ENCODE measurements around the gene ACTG1.

ACTG1 gene

DNA sequence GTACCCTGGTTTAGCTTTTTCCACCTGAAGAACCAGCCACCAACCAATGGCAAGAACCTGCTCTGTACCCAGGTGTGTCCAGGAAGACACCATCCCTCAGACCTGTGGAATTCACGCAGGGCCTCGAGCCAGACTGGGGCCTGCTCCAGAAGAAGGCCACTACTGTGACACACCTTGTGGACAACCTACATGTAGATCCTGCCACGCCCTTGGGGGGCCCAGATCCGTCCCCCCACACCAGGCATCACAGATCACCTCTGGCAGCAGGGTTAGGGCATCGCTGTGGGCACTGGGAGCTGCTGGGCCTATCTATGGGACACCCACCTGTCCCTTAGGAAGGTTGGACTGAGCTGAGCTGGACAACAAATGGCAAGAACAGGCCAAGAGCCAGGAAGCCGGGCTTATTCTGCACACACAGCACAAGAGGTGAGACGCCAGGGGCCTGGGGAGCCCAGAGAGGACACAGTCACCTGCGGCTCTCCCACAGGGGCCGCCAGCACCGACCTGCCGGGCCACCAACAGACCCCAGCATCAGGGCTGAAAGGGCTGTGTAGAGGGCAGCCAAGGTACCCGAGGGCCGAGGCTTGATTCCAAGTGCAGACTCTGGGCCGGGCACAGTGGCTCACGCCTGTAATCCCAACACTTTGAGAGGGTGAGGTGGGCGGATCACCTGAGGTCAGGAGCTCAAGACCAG, 31.8 kb upstream of the ACTG1 start:
- DNase-seq: no peak

DNA sequence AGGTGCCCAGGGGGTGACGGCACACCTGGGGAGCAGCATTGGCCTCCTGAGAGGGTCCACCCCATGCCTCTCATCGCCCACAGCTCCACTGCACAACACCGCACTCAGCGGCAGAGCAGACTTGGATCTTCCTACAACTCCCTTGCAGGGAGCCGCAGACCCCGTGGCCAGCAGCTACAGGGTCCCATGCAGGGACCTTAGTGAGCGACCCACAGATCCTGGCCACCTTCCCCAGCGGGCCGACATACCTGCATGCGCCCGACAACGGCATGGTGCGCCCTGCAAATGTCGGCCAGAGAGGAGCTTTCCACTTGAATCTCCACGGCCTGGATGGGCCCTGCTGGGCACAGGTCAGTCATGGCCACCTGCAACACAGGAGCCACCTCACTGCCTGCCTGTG, 31.2 kb upstream of the ACTG1 start:
- no peak for DNase-seq

DNA sequence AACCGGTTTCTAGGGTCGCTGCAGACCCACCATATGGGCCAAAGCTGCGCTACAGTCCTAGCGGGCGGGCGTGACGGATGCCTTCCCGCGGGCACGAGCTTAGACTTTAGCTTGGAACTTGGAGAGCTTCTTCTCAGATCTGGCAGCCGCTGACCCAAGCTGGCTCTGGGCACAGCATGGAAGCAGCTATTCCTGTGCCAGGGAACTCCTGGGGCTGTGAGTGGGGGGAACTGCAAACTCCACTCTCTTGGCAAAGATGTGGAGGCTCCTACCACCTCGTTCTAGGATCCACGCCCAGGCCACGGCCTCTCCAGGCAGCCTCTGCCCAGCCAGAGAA, 30.7 kb upstream of the ACTG1 start:
- DNase-seq: no peak

DNA sequence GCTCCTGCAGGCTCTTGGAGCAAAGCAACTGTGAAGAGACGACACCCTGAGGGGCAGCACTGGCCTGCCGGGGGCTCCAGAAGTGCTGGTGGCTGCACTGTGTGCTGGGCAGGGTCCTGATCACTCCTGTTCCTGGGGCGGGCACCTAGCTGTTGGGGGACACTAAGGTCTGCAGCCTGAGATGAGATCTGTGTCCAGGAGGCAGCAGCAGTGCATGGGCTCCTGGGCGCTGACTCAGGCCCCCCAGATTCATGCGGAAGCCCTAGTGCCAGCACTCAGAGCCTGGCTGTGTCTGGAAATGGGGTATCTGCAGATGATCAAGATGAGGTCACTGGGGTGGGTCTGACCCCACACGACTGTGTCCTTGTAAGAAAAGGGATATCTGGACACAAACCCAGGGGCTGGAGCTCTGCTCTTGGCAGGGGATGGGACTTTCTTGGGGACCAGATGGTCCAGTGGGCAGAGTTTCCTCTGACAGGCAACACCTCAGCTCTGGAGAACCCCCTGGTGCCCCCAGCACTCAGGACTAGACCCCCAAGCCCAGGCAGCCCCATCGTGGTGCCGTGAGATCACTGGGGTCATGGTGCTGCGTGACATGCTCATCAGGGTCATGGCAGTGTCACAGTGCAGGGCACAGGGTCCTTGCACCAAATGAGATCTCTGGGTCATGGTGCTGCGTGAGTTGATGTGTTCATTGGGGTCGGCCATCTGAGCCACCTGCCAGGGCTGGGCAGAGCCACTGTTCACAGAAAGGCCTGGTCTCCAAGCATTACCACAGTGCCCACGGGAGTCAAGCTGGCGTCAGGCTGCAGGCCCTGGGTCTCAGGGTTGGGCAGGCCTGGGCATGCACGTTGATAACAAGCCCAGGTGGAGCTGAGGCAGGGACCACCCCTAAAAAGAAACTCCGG, 30.1 kb upstream of the ACTG1 start:
- DNase-seq: no peak

DNA sequence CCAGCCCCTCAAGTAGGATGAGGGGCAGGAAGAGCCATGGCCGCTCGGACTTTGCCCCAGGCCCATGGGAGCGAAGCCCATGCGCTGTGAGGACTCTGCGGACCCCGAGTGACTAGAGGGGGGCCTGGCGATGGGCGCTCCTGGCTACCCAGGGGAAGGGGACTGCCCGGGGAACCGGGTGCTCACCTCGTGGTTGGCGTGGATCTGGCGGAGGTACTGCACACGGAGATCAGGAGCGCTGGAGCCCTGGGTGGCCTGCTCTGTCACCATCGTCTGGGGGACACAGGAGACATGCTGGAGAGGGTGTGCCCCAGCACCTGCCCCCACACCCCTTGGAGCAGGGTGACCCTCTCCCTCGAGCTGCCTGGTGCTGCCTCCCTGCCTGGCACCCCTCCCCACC, 28.5 kb upstream of the ACTG1 start:
- no peak for DNase-seq

DNA sequence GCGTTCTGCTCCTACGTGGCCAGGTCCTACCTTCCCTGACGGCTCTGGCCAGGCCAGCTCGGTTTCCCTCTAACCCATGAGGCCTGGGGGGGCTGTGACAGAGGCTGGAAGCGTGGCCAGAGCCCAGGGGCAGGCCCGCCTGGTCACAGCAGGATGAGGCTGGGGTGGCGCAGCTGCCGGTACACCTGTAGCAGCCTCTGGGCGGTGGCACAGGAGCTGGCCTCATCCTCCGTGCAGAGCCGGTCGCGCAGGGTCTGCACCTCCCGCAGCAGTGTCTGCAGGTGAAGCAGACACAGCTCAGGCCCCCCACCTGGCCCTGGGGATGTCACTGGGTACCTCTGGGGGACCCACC, 28.1 kb upstream of the ACTG1 start:
- DNase-seq: no peak

DNA sequence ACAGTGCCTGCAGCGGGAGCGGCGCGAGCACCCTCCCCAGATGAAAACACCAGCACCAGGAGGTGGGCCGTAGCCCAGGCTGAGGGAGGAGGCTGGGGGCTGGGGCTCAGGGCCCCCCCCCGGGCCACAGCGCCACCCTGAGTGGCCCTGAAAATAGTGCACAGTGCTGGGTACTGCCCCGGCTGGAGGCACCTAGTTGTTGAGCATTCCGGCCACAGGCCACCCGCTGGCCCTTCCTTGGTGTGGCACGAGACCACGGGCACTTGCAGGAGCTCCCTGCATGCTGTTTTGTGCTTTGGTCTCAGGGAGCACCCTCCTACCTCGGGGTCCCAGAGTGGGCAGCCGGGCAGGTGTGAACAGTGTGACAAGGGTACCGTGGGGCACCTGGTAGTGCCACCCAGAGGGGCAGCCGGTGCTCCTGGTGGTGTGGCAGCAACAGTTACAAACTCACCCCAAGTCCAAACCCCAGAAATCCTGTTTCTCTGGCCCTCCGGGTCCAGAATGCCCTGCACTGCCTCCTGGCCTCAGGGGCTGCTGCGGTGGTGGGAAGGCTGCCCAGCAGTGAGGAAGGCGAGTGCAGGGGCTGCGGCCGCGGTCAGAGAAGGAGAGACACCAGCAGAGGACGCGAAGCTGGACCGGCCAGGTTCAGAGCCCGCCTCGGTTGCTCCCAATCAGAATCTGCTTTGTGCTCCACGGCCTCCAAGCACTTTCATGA, 27.5 kb upstream of the ACTG1 start:
- DNase-seq: no peak

DNA sequence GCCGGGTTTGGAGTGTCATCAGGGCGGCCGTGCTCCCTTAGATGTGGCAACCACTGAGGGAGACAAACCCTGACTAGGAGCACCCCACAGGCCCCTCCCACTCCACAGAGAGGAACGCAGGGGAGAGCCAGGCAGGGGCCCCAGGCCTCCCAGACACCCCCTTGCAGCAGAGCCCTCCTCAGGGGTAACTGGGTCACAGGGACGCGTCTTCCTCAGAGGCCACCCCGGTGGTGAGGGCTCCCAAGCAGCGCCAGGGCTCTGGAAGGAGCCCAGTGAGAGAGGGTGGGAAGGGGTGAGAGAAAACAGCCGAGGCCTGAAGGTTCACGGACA, 26.9 kb upstream of the ACTG1 start:
- no peak for DNase-seq

DNA sequence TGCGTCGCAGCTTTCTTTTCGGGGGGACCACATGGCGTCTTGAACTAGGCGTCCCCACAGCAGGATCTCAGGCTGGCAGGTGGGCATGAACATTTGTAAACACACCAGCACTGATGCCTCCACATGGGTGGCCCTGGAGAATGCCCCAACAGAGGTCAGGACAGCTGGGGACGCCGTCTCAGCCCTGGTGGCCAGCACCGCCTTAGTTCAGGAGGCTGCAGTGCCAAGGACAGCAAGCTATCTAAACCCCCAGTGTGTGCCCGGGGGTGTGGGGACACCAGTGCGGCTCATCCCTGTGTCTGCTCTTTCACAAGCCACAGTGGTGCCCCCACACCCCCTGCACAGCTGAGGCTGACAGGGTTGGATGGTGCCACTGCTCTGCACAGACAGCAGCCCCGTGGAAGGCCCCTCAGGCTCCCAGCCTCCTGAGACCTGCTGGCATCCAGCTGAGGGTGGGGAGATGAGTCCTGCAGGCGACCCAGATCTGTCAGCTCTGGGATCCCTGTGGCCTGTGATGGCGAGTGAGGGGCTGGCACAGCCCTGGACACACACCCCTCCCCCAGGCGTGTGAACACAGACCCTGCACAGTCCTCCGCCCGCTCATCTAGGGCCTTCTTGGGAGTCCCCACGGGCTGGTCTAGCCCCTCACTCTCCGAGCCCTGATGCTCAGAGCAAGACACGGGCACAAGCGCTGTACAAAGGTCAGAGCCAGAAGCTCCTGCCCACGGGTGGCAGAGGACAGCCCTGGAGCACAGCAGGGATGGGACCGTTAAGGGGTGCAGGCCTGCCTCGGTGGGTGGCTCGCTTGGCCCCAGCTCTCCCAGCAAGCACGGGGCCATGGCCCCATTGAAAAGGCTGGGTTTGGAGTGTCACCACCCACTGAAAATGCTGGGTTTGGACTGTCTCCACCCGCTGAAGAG, 26.3 kb upstream of the ACTG1 start:
- no peak for DNase-seq

DNA sequence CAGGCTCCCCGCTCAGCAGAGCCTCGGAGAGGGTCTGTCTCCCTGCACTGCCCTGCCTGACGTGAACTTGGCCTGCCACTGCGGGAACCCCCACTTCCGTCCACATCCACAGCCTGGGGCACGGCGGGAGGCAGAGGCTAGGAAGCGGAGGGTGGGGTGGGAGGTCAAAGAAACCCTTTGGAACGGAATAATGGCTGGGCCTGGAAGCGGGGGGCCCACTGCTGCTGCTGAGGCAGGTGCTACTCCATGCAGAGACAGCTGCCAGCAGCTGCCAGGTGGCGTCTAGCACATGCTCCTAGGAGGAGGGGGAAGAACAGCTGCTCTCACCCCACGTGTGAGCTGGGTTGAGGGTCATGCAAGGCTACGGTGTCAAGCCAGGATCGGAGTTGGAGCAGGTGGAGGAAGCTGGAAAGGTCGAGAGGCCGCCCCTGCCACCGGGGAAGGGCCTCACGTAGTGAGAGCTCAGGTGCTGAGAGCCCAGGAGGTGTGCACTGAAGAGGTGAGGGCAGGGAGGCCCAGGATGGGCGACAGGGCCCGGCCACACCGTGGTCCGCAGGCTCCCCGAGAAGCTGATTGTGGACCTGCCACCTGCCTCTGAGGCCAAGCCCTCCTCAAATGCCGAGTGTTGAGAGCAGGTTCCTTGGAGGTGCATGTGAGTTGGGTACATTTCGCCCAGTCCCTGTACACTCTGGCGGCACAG, 25.4 kb upstream of the ACTG1 start:
- DNase-seq: no peak

DNA sequence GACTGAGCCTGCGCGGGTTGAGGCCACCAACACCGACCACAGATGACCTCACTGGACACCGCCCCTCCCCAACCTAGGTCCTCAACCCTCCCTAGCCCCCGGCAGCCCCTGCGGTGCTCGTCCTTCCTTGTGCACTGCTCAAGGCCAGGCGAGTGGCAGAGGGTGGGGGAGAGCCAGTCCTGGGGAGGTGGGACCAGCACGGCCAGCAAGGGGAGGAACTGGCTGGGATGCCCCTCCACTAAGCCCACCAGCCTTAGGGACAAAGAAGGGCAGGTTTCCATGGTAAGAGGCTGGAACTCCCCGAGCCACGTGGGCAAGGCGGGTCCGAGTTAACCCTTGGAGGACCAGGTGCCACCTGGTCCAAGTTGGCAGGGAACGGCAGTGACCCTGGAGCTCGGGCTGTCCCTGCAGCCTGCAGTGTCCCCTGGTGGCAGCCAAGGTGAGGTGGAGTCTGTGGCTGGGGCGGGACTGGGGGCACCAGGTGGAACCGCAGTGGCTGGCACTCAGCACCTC, 24.8 kb upstream of the ACTG1 start:
- DNase-seq: no peak

DNA sequence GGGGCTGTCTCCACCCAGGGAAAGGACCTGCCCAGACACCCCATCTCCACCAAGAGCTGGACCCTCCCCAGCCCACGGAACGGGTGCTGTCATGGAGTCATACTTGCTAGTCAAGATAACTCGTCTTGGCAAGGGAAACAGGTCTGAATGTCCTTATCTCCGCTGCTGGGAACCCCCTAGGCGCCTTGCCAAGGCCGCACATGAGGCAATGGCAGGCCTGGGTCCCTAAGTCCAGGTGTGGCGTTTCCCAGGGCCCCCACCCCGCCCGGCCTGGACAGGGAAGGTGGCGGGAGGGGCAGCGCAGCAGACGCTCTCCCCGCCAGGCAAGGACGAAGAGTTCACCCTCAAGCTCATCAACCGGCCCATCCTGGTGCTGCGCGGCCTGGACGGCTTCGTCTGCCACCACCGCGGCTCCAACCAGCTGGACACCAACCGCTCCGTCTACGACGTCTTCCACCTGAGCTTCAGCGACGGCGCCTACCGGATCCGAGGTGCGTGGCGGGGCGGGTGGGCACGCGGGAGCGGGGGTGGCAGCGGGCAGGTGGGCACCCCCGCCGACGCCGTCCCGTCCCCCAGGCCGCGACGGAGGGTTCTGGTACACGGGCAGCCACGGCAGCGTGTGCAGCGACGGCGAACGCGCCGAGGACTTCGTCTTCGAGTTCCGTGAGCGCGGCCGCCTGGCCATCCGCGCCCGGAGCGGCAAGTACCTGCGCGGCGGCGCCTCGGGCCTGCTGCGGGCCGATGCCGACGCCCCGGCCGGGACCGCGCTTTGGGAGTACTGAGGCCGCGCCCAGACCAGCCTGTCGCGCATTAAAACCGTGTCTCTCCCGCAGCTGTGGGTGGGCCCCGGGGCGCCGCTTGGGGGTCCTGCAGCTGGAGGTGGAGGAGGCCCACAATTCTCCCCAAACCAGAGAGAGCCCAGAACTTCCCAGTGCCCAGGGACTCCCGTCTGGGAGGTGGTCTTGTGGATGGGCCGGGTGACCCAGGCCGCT, 24.0 kb upstream of the ACTG1 start:
- DNase-seq: no peak

DNA sequence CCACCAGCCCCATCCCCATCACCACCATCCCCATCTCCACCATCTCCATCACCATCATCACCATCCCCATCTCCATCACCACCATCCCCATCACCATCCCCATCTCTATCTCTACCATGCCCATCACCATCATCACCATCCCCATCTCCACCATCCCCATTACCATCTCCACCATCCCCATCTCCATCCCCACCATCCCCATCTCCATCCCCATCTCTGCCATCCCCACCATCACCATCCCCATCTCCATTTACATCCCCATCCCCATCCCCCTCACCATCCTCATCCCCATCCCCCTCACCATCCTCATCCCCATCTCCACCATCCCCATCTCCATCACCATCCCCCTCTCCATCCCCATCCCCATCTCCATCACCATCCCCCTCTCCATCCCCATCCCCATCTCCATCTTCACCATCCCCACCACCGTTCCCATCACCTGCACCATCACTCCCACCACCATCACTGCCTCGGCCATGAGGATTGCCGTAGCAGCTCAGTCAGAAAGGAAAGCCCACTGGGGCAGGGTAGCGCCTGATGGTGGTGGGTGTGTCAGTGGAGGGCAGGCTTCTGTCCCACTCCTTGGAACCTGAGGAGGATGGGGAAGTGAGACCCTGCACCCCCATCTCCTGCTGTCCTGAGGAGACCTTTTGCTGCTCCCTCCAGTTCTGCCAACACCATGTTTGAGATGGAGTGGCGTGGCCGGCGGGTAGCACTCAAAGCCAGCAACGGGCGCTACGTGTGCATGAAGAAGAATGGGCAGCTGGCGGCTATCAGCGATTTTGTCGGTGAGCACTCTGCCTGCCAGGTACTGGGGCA, 23.1 kb upstream of the ACTG1 start:
- DNase-seq: no peak

DNA sequence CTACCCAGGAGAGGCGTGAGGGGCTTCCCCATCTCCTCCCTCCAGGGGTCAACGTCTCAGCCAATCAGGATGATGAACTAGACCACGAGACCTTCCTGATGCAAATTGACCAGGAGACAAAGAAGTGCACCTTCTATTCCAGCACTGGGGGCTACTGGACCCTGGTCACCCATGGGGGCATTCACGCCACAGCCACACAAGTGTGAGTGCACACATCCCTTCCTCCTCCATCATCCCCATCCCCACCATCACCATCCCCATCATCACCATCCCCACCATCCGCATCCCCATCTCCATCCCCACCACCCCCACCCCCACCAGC, 22.4 kb upstream of the ACTG1 start:
- DNase-seq: no peak

DNA sequence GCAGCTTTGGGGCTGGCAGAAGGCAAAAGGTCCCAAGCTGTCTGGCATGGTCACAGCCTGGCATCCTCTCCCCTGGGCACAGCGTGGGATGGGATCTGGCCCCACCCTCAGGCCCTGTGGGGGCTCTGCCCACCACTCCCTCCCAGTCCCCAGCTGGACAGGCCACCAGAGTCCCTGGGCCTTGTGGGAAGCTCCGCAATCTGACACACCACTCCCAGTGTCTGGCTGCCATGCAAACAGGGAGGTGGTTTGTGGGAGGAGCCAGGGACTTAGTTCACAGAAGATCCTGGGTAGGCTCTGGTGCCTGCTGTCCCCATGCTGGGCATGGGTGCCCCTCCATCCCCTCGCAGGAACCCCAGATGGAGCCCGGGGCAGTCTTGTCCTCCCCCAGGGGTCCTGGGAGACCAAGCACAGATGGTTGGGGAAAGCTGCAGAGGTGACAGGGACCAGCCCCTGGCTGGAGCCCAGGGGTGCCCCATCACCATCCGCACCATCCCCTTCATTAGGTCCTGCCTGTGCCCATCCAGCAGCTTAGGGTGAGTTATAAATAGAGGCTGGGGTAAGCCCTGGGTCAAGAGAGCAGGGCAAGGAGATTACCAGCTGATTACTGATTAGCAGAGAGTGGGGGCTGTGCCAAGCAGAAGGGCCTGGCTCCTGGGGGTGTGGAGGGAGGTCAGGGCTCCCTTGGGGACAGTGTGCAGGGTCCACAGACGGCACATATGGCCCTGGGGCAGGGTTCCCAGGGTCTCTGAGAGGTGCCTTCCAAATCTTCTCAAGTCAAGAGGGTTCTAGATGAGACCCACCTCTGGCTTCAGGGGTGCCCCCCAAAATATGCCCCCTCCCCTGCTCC, 21.8 kb upstream of the ACTG1 start:
- DNase-seq: no peak

DNA sequence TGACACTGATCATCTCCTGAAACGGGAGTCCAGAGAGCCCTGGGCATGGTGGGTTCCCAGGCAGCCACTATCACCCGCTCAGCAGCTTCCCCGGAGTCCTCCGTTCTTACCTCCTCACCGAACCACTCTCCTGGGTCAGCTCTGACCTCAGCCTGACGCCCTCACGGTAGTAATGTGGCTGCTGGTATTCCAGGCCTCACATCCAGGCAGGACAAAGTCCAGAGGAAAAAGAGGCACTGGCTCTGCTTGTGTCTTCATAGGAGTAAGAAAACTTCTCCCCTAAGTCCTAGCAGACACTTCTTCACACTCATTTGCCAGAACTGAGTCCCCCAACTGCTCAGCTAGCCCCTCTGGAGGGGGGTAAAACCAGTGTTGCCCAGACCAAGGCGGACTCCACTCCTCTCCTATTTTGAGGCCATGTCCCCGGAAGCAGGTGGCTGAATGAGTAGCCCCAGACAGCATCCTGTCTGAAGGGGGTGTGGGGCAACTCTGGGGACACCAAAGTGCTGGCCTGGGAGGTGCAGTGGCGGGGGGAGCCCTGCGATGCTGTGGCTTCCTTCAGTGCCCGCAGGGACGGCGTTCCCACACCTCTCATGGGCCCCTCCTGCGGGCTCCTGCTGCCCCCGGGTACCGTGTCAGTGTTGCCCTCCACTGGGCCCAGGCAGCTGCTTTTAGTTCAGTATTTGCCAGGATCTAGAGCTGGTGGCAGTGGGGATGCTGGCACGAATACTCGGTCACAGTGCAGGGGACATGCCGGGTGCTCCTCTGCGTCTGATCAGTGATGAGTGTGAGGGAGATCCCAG, 20.9 kb upstream of the ACTG1 start:
- no peak for DNase-seq

DNA sequence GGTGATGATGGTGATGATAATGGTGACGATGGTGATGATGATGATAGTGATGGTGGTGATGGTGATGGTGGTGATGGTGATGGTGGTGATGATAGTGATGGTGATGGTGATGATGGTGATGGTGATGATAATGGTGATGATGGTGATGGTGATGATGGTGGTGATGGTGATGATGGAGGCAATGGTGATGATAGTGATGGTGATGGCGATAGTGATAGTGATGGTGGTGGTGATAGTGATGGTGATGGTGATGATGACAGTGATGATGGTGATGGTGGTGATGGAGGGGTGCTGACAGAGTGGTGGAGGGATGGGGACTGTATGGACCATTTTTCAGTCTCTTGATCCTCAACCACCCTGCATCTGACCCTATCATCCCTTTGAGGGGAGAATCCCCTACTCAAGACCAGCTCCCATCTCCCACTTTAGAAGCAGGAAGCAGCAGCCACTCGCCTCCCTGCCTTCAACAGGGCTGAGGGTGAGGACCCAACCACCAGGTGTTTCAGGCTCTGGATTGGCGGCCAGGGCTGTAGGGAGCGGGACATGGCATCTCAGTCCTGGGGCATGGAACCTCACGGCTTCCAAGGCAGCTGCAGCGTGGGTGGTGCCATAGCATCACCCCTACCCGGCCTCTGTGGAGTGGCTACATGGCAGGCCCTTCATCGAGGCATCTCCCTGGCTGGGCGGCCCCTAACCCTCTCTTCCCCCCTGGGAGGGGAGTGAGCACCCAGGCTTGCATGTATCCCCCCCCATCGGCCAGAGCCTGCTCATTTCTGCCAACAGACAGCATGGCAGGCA, 20.1 kb upstream of the ACTG1 start:
- no peak for DNase-seq

Data from activated CD8-positive, alpha-beta memory T cell treated with anti-CD3 and anti-CD28 coated beads, Interleukin-2, amount 50 U/mL, for 4 hours (primary cell).